ACC112 (cell line): ENCODE data around the gene ZNF485.
A peak's percentile ranks its signal among the peaks of the same experiment; 100 is the strongest.

Source experiments
- H2AFZ ChIP-seq: fragments of 200-600 bp; sonication (generic); one replicate; pipeline ENCODE4 v1.6.0; 2017; ENCODE audit warnings: antibody characterized with exemption, low read length; ENCODE audit not compliant: unreplicated experiment
- H3K27ac ChIP-seq: fragments of 200-600 bp; sonication (generic); 2 replicates; pipeline ENCODE4 v1.5.1; 2014; ENCODE audit warnings: low read depth, mild to moderate bottlenecking, antibody characterized with exemption, low read length, moderate library complexity
- H3K27me3 ChIP-seq: fragments of 200-600 bp; sonication (generic); 2 replicates; pipeline ENCODE4 v1.6.1; 2014; ENCODE audit warnings: mild to moderate bottlenecking, antibody characterized with exemption, low read length, moderate library complexity, mixed read lengths; ENCODE audit not compliant: insufficient read depth
- H3K36me3 ChIP-seq: fragments of 200-600 bp; sonication (generic); 2 replicates; pipeline ENCODE4 v1.6.1; 2016; ENCODE audit warnings: mild to moderate bottlenecking, antibody characterized with exemption, low read length, moderate library complexity, mixed read lengths; ENCODE audit not compliant: insufficient read depth
- H3K4me1 ChIP-seq: fragments of 200-600 bp; sonication (generic); one replicate; pipeline ENCODE4 v1.6.1; 2016; ENCODE audit warnings: low read length, mixed read lengths; ENCODE audit not compliant: insufficient read depth, unreplicated experiment, control insufficient read depth
- H3K4me3 ChIP-seq: fragments of 200-600 bp; sonication (generic); 2 replicates; pipeline ENCODE4 v1.5.1; 2014; ENCODE audit warnings: mild to moderate bottlenecking, low read depth, low read length
- H3K79me2 ChIP-seq: fragments of 200-600 bp; sonication (generic); one replicate; pipeline ENCODE4 v1.6.0; 2016; ENCODE audit warnings: low read length; ENCODE audit not compliant: control insufficient read depth, unreplicated experiment, insufficient read depth

ZNF485 gene

DNA sequence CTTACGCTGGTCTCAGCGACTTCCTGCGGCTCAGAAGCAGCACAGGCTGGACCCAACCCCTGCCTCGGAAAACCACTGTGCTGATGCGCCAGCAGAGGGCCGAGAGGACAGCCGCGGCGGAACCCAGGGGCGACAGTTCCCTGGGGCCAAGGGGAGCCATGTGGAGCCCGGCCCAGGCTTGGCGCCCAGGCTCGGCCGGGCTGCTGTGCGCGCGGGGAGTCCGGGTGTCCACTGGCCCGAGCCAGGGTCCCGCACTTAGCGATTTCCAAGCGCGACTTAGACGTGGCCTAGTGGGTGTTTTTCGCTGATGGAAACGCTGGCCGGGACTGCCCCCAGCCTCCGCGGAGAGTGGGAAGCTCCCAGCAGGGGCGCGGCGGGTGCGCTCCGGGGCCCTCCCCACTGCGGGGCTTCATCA is 61.1 kb downstream of the ZNF485 start:
- H3K36me3 ChIP-seq = no peaks in the 10 kb centered on the region
- no peak overlapping the region for H3K27ac ChIP-seq
- H3K27me3 ChIP-seq = peaks cover 16% of the 10 kb centered on the region
- peak overlapping the region; percentile 34 for H2AFZ ChIP-seq
- no peaks in the 10 kb centered on the region for H3K79me2 ChIP-seq
- H3K4me3 ChIP-seq = no peak overlapping the region
- H3K4me1 ChIP-seq = no peaks in the 10 kb centered on the region
